ENCODE measurements around the gene NAIP.

Gene NAIP

DNA sequence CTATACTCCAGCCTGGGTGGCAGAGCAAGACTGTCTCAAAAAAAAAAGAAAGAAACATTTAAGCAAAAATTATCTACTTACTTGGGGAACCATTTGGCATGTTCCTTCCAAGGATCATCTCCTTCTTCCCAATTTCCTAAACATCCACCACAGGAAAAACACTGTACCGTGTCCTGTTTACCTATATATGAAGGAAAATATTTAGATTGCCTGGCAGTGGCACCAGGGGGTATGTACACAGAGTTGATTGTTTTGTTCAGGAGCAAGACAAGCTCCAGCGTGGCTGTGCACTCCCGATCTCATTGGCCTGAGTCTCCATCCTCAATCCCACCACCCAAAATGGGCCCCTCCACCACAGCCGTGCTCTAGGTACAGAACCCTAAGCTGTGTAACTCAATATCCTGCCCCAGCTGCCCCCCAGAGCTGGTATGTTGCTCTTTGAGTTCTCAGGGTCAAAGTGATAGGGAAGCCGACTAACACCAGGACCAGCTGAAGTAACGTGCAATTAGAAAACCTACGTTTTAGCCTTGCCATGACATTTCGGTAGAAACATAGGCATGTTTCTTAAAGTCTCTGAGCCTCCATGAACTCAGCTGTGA is 13.8 kb downstream of the NAIP start:
- TF ChIP-seq FOXP2 (optimal IDR thresholded peaks at IDR 0.05; ENCODE audit: borderline replicate concordance, extremely low read depth, extremely low read length, insufficient read depth) (no peak), SIN3A (IDR thresholded peaks at IDR 0.05; ENCODE audit: borderline replicate concordance, insufficient read depth, low read length) (no peak)

All from PFSK-1 (cell line).